ENCODE results near the gene ACAA1. TPM values are rescaled to one million over a fixed set of nuclear protein-coding genes. Genes with fewer than 3 reads are reported as not detected.

Gene ACAA1
- total and polyA plus RNA-seq, 2 of the 13 experiments (the other 11 are each of a cell fraction or from before 2014, with no cell fraction given), result 60.8 to 188 TPM

DNA sequence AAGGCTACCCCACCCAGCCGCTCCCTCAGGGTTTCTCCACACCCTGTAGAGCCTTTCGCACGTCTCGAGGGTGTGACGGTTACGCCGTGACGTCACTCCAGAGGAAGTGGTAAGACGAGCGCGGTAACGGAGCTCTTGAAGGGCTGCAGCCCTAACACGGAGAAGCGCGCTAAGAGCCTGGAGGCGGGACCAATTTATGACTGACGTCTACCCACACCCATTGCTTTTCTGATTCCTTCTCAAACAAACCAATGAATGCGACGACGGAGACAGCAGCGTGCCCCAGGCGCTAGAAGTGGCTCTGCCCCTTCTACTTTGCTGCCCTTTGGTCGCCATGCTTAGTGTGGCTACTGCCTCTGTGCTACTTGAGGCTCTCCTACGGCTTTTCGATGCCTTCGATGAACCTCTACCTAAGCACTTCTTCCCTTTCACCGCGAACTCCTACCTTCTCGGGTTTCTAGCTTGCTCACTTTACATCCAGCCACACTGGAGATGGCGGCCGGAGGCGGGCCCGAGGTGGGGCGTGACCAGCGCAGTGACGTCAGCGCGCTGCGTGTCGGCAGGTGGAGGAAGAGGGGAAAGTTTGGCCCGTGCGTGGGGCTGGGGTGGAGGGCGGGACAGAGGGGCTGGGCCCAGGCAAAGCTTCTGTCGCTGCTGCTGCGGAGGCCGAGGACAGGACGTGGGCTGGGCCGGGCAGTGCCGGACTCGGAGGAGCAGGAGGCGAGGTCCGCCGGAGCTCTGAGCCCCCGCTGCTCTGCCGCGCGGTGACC lies 28.2 kb upstream of the ACAA1 start, which contains the start of gene OXSR1 (continued):
- TF ChIP-seq, protein P1, sequence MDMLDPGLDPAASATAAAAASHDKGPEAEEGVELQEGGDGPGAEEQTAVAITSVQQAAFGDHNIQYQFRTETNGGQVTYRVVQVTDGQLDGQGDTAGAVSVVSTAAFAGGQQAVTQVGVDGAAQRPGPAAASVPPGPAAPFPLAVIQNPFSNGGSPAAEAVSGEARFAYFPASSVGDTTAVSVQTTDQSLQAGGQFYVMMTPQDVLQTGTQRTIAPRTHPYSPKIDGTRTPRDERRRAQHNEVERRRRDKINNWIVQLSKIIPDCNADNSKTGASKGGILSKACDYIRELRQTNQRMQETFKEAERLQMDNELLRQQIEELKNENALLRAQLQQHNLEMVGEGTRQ (IDR thresholded peaks at IDR 0.05; ENCODE audit: low read depth, low read length), result no peak
- TF ChIP-seq, protein P1 (CRISPR knock-in tag; IDR thresholded peaks at IDR 0.05; ENCODE audit: borderline replicate concordance), result peak; percentile 29; the same call in 1 of the 2 replicates
- TF ChIP-seq KDM1A (CRISPR knock-in tag; IDR thresholded peaks at IDR 0.05) (peak; percentile 35; the same call in 1 of the 2 replicates), RARA (CRISPR knock-in tag; IDR thresholded peaks at IDR 0.05) (peak; percentile 40), RFX1 (IDR thresholded peaks at IDR 0.05) (no peak), ZNF556 (CRISPR knock-in tag; IDR thresholded peaks at IDR 0.05; ENCODE audit: borderline replicate concordance) (peak; percentile 27), GABPA (IDR thresholded peaks at IDR 0.05; ENCODE audit: low read depth, low read length) (peak; percentile 64), GABPA (CRISPR knock-in tag; IDR thresholded peaks at IDR 0.05; ENCODE audit: low read depth) (peak; percentile 93), ZNF781 (CRISPR knock-in tag; IDR thresholded peaks at IDR 0.05; ENCODE audit: borderline replicate concordance, not compliant biosample characterization) (no peak), ZNF580 (CRISPR knock-in tag; IDR thresholded peaks at IDR 0.05; ENCODE audit: borderline replicate concordance, low read depth) (peak; percentile 44; the same call in 1 of the 2 replicates), ZFP90 (CRISPR knock-in tag; IDR thresholded peaks at IDR 0.05; ENCODE audit: borderline replicate concordance) (peak; percentile 76; the same call in 1 of the 2 replicates), KLF15 (CRISPR knock-in tag; IDR thresholded peaks at IDR 0.05; ENCODE audit: borderline replicate concordance) (0 out of 2 replicates have a peak, but pooled peaks have one; percentile 12), JUND (CRISPR knock-in tag; IDR thresholded peaks at IDR 0.05) (peak; percentile 63), RELA (CRISPR knock-in tag; IDR thresholded peaks at IDR 0.05) (no peak), ZNF605 (CRISPR knock-in tag; IDR thresholded peaks at IDR 0.05) (peak; percentile 38; the same call in 1 of the 2 replicates), IKZF1 (IDR thresholded peaks at IDR 0.05) (no peak), ZMYM4 (CRISPR knock-in tag; IDR thresholded peaks at IDR 0.05) (peak; percentile 81), SMARCE1 (IDR thresholded peaks at IDR 0.05; ENCODE audit: borderline replicate concordance) (no peak), MIER2 (CRISPR knock-in tag; IDR thresholded peaks at IDR 0.05) (no peak), ZBTB7B (CRISPR knock-in tag; IDR thresholded peaks at IDR 0.05) (no peak; the same call in 1 of the 2 replicates), KDM4B (CRISPR knock-in tag; IDR thresholded peaks at IDR 0.05) (peak; percentile 70), TFAP4 (IDR thresholded peaks at IDR 0.05; ENCODE audit: borderline replicate concordance, low read depth) (peak; percentile 62; the same call in 1 of the 2 replicates), CENPT (CRISPR knock-in tag; IDR thresholded peaks at IDR 0.05; ENCODE audit: low read depth) (no peak), ZNF180 (CRISPR knock-in tag; IDR thresholded peaks at IDR 0.05; ENCODE audit: borderline replicate concordance, low read depth) (no peak)
- TF ChIP-seq, protein P2, sequence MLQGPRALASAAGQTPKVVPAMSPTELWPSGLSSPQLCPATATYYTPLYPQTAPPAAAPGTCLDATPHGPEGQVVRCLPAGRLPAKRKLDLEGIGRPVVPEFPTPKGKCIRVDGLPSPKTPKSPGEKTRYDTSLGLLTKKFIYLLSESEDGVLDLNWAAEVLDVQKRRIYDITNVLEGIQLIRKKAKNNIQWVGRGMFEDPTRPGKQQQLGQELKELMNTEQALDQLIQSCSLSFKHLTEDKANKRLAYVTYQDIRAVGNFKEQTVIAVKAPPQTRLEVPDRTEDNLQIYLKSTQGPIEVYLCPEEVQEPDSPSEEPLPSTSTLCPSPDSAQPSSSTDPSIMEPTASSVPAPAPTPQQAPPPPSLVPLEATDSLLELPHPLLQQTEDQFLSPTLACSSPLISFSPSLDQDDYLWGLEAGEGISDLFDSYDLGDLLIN (CRISPR knock-in tag; IDR thresholded peaks at IDR 0.05; ENCODE audit: borderline replicate concordance), result peak; percentile 79; the same call in 1 of the 2 replicates
- TF ChIP-seq, protein P3, sequence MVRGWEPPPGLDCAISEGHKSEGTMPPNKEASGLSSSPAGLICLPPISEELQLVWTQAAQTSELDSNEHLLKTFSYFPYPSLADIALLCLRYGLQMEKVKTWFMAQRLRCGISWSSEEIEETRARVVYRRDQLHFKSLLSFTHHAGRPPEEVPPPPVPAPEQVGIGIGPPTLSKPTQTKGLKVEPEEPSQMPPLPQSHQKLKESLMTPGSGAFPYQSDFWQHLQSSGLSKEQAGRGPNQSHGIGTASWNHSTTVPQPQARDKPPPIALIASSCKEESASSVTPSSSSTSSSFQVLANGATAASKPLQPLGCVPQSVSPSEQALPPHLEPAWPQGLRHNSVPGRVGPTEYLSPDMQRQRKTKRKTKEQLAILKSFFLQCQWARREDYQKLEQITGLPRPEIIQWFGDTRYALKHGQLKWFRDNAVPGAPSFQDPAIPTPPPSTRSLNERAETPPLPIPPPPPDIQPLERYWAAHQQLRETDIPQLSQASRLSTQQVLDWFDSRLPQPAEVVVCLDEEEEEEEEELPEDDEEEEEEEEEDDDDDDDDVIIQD (CRISPR knock-in tag; IDR thresholded peaks at IDR 0.05; ENCODE audit: low read depth), result 0 out of 2 replicates have a peak, but pooled peaks have one; percentile 51
